GM18517 (cell line): ENCODE data around the gene FKBP10.

ENCODE experiments used
- ATAC-seq: cut with Tn5 transposase; IDR thresholded peaks from one replicate; pipeline ENCODE4 v1.9.1; 2021; ENCODE audit warnings: mild to moderate bottlenecking, moderate library complexity; ENCODE audit not compliant: unreplicated experiment

The FKBP10 gene

DNA sequence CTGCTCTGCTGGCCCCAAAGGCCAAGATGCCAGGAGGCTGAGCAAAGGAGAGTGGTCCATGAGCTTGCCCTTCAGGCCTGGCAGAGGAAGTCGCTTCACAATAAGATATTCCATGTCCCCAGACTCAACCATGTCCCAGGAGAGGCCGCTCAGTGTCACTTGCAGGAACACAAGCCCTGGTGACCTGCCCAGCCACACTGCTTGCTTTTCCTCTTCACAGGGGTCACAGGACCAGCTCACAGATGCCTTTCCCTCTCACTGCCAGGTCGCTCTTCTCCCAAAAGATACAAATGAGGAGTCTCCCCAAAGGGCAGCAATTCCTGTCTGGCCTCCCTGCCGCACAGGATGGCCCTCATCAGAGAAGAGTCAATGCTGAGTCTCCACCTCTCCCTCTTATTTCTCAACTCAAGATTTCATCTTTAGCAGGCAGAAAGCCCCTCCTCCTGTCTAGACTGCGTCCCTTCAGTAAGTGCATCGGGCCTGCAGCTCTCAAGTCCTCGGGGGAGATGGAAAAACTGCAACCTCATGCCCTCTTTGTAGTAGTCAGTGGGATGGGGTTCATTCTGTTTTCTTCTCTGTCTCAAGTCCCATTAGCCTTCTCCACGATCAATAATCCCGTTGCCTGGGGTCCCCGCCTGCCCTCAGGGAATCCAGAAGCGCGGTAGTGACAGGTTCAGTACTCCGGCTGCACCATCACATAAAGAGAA is 31.2 kb upstream of the FKBP10 start:
- no peak for ATAC-seq

DNA sequence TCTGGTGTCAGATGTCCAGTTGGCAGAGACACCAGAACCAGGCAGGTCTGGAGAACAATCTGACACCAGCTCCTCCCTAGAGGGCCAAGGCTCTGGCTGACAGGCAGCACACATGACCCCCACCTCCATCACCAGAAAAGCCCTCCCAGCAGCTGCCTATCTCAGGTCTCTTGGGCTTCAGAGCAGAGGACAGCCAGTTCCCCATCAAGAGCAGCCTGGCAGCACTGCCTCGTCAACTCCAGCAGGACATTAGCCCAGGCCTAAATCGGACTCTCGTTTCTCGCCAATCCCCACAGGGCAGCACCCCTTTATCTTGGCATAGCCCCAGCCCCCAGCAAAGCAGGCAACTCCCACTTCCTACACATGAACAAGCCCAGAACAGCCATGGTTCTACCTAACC is 30.7 kb upstream of the FKBP10 start:
- no peak for ATAC-seq

DNA sequence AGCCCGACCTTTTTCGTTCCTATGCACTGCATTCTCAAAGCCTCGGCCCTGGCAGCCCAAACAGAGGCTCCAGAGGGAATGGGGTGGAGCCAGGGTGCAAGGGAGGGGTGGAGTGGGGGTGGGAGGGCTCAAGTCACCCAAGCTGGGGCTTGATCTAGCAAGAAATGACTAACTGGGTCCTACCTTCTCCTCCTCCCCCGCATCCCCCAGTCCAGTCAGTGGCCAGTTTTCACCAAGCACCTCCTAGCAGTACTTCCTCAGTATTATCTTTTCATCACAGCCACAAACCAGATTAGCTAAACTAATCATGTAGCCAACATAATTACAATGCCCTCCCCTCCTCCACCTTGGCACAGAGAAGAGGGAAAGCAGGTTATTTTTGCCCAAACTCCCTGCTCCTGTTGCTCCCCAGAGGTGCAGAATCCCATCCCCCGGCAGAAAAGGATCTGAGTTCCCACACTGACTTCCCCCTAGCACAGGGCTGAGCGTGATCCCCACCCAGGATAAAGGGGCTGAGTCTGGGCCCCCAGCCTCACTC is 28.5 kb upstream of the FKBP10 start:
- no peak for ATAC-seq

DNA sequence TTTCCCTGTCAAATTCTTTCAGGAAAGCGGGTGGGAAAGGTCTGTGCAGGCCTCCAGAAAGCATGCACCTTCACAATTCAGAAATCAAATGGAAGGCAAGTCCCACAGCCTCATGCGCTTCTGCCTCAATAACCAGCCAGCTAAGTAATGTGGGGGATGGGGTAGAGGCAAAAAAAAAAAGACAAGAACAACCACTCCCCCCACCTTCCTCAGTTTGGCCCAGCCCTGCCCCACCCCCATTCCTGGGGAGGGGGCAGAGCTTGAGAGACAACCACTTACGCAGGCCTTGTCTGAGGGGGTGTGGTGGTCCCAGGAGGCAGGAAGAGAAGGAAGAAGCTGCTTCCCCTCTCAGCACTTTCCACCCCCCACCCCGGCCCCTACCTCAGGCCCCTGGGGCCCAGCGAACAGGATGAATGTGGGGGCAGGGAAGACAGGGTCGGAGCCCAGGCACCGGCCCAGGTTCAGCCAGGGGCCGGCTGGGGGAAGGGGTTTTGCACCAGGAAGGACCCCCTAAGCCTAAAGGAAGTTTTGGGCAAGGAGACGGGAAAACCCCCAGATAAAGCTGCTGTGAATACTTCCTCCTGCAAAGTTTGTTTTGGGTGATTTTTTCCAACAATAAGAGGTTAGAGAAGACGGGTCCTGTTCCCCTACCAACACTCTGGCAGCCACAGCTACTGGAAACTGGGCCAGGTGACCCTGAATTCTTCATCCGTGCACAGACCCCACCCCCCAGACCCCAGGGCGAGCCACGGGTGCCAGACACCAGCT is 27.5 kb upstream of the FKBP10 start:
- no peak for ATAC-seq

DNA sequence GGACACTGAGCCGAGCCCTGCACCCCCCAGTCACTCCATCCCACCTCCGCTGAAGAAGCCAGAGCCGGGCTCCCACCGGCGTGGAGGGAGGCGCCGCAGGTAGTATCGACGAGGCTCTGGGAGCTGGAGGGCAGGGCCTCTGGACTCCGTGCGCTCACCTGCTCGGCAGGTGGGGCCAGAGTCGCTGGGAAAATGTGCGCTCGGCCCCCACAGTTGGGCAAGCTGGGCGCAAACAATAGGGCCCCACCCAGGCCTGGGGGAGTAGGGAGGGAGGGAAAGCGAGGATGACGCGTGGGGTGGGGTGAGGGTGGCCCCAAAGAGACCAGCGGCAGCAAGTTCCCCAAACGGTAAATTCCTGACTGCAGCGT is 27.0 kb upstream of the FKBP10 start:
- no peak for ATAC-seq

DNA sequence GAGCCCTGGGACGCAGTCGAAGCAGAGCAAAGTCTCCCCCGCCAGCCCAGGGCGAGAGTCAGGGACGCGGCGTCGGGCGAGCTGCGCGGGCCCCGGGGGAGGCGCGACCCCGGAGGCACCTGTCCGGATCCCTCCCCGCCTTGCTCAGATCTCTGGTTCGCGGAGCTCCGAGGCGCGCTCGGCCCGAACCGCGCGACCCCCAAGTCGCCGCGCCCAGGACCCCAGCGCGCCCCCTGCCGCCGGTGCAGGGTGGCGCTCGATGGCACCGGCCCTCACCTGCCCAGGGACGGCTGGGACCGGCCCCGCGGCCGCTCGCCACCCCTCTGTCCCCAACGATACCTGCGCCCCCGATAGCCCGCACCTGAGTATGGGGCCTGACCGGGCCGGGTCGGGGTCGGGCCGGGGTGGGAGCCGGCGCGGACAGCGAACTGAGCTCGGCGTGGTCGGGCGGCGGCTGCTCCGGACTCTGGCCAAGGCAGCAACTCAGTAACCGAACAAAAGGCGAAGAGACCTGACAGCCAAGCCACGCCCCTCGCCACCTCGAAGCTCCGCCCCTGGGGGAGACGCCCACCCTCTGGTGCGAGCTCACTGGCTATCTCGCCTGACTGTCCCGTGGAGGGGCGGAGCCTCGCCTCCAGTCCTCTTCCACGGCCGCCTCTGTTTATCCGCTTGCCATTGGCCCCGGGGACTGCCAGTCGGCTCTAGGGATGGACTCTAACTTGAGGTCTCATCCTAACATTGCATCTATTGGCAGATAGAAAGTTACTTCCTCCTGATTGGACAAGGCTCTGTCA is 26.4 kb upstream of the FKBP10 start, which contains the start of gene JUP:
JUP (minus strand) TSS at position 485 of the 794 bp plus-strand sequence. CDS start 14,857 bp downstream, outside the sequence.
- ATAC-seq, result no peak

DNA sequence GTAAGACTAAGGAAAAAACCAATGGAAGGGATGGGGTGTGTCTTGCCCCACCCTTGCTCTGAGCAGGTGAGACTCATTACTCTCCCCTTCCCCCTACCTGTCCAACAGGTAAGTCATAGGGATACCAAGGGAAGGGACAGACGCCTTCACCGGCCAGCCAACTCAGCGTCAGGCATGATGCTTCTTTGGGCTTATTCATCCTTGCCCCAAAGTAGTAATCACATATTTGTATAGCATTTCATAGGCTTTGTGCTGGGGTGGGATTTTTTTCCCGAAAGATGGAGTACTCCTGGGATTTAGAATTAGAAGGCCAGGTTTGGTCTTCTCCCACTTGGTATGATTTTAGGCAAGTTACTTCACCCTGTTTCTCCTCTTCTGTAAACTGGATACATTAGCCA is 25.8 kb upstream of the FKBP10 start:
- ATAC-seq, result no peak

DNA sequence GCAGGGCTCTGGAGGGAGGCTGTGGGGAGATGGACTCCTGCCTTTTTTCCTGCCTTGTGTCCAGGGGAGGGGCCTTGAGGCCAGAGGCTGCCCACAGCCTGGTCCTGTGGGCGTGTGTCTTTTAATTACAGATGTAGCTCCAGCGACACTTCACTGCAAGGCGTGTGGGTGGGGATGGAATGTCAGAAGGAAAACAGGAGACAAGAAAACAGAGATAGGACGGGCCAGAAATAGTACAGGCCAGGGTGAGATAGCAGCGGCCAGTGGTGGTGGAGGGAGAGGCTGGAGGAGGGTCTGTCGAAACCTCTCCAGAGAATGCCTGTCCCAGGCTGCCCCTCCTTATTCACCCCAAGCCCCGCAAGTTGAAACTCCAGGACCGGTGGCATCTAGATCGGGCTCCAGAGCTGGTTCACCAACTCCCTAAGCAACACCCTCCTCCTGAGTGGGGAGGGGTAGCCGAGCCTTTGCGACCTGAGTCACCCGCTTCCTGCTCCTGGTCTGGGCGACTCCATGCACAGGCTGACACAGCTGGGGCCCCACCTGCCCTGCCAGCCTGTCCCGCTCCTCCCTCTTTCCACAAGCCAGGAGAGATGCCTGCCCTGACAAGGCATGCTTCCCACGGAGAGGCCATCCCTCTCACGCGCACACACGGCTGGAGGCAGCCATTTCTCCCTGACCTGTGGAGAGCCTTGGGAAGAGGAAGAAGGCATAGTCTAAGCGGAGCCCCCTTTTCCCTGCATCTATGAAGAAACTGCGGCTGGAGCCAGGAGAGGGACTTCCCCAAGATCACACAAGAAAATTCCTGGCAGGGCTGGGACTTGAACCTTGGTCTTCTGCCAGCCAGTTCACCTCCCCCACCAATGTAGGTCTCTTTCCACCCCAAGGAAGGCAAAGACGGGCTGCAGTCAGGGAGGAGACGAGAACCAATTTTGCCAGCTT is 19.7 kb upstream of the FKBP10 start:
- no peak for ATAC-seq

DNA sequence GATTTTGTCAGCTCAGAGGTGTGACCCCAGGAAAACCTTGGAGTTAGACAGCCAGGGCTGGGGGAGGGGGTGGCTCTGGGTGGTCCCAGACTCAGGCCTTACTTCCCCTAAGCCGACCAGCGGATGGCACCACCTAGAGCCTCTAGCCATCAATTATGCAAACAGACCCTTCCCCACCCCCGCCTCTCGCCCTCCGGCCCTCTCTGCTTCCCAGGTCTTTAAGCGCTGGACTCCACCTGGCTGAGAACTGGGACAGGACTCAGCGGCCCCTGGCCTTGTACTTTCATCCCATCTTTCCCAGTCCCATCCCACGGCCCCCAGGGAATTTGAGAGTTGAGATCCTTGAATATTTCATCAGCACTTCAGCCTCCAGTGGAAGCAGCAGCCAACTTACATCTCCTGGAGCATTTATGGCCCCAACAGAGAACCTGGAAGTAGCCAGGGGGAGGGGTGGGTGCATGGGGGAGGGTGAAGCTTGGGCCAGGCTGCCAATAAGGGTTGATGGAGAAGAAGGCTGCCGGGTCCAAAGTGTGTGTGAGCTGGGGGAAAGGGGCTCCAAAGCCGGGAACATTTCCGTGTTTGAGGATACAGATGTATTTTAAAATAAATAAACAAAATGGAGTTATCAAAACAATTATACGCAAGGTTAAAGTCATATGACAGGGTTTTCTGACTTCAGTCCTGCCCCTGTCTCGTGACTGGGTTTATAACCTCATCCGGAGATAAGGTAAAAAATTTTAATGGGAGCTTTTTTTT is 18.8 kb upstream of the FKBP10 start:
- ATAC-seq, result no peak

DNA sequence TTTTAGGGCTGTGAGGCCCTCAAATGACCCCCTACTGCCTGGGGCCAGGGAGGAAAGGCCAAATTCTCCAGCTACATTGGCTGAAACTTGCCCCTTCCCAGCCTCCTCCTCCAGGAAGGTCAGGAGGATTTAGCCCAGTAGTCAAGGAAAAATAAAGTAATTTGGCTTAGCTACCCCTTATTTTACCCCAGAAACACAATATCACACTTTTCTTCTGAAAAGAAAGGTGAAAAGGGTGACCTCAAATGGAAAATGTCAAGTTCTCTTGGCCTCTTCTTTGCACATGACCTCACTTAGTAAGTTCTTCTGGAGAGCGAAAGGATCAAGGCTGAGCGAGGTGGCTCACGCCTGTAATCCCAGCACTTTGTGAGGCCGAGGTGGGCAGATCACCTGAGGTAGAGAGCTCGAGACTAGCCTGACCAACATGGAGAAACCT is 18.2 kb upstream of the FKBP10 start:
- no peak for ATAC-seq

DNA sequence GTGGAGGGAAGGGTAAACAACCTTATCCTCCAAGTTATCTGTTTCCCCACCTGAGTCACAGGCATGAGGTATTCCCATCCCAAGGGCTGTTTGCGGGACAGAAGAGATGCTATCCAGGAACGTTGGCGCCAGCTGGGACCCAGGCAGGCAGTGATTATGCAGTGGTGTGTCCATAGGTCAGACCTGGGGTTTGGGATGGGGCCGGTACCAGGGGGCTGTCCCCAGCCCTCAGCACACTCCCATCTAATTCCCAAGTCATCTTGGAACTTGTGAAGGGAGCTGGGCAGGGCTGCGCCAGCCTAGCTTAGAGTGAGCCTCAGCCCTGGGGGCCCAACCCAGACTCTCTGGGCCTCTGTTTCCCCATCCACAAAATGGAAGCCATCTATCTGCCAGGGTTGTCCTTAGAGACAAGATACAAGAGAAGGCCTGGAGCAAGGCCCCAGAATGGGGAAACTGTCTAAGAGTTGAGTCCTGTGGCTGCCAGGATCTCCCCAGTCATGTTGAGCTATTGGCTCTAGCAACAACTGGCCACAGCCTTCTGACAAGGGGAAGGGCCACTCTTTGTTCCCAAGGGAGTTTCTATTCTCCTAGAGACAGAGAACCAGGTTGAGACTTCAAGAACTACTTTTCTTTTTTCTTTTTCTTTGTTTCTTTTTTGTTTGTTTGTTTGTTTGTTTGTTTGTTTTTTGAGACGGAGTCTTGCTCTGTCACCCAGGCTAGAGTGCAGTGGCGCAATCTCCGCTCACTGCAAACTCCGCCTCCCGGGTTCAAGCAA is 16.5 kb upstream of the FKBP10 start:
- ATAC-seq, result no peak

DNA sequence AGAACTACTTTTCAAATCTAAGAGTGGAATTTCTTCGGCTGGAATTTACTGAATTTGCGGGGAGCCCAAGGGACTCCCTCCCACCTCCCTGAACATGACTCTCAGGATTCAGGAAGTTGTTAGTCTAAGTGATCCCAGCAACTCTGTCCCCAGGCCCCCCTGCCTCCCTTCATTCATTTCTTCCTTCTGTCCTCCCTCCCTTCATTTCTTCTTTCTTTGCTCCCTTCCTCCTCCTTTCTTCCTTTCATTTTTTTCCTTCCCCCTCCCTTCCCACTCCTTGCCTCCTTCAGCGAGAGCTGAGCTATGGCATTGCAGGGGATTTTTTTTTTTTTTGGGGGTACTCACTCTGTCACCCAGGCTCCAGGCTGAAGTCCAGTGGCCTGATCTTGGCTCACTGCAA is 15.4 kb upstream of the FKBP10 start:
- no peak for ATAC-seq

DNA sequence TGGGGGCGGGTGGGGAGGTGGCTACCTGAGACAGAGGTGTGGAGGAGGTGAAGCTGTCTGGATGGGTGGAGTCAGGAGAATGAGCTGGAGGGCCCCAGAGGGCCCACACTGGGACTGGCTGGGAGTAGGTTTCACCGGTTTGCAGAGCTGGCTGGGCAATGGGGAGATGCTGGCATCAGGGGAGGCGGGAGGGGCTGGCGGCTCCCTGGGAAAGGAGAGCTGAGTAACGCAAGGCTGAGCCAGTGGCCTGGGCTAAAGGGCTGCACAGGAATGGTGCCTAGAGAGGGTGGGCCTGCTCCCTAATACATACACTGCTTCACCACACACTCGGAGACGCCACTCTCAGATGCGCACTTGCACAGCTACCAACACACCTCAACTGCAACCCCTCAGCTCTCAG is 13.4 kb upstream of the FKBP10 start:
- ATAC-seq, result no peak

DNA sequence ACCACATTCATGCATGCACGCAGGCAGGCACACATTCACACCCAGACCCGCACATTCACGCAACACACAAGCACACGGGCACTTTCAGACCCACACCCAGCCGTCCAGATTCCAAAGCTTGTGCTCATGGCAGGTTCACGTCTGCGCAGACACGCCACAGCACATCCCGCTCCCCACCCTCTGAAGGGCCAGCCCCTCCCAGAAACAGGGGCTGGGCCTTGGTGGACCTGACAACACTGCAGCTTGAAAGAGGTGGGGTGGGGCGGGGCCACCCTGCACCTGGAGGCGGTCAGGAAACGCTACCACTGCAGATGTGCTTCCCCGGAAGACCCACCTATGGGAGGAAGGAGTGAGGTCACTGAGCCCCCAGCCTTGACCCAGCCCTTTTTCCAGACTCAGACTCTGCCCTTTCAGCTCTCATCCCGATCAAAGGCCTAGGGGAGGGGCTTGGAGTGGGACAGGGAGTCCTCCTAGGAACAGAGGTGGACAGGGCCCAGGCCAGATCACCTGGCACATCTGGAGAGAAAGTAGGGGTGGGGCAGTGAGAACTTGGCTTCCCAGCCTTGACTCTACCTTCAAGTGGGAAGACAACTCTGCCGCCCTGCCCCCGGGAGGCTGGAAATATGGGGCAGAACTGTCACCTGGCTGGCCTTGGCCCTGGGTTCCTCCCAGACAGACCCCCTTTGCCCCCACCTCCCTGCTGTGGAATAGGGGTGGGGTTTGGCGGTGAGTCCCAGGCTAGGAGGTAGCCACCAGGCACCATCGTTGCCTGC is 12.0 kb upstream of the FKBP10 start:
- no peak for ATAC-seq

DNA sequence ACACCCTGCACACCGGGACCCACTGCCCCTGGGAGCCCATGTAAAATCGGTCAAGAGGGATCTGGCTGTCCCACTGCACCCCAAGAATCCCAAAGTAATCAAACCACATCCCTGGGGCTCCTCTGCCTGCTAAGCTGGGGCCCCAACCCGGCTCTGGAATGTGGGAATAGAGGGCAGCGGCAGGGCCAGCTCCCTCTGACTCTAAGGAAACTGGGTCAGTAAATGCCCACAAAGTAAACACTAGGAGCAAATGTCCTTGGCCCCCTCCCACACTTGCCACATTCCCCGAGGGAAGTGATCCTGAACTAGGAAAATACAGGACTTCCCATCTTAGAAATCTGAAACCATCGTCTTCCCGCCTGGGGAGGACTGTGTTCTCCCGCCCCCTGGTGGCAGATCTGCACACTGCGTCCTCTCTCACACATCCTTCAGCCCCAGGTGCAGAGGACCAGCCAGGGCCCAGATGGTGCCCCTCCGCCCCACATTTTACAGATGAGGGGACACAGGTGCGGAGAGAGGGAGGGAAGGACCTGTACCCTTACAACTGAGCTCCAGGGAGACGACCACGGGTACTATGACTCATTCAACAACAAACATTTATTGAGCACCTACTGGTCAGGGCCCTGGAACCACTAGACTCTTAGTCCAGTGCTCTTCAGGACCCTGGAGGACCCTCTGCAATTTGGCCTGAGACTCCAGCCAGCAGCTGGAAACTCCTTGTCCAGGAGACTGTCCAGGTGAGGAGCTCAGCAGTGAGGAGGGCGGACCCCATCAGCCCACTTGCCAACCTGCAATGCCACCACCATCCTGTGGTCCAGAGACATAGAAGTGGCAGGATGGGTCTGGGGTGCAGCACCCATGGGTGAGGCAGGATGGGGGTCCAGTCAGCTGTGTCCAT is 11.2 kb upstream of the FKBP10 start:
- no peak for ATAC-seq

DNA sequence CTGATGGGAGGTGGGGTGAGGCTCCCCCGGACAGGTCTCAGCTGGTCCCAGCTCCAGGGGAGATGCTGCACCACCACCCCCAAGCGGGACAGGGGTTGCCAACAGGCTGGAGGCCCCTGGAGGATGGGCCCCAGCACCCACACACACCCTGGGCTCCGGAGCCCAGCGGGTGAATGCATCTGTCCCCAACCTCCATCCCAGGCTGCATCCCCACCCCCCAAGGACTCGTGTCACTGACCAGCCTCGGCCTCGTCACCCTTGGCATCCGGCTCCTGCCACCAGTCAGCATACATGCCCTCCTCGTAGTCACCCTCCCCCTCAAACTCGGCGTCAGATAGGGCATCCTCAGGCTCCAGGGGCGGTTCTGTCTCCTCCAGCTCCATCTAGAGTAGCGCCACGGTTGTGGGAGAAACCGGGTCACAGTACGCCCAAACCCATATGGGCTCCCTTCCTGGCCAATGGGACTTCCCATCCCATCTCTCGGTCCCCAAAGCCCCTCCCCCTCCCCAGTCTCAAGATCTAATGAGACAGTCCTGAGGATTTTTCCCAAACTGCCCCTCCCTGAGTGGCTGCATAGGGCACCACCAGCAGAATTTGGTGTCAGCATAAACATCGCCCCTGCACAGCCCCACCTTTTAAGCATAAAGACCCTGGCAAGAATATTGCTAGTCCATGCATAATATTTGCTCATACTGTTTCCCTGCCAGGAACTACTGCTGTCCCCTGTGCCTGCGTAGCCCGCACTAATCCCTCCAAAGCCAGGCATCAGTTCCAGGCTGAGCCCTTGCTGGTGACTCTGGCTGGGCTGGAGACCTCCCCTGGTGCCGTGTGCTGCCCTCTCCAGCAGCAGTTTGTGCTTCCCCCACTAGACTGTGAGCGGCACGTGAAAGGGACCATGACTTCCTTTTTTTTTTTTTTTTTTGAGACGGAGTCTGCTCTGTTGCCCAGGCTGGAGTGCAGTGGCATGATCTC is 9.5 kb upstream of the FKBP10 start:
- ATAC-seq, result no peak
